CD4-positive, alpha-beta T cell treated with Interleukin-2 at 100 ng/mL for 4 hours (primary cell): ENCODE measurements around the gene SPAG6.
"Not testable (repeated sequence)": the region's sequence is repeated elsewhere in the genome, so short reads cannot be mapped to it uniquely, and the experiment has no call there.

Experiments
- DNase-seq: peaks from one replicate; pipeline ENCODE4 v3.0.0-alpha.2; 2020; ENCODE audit warnings: low spot score

The SPAG6 gene

DNA sequence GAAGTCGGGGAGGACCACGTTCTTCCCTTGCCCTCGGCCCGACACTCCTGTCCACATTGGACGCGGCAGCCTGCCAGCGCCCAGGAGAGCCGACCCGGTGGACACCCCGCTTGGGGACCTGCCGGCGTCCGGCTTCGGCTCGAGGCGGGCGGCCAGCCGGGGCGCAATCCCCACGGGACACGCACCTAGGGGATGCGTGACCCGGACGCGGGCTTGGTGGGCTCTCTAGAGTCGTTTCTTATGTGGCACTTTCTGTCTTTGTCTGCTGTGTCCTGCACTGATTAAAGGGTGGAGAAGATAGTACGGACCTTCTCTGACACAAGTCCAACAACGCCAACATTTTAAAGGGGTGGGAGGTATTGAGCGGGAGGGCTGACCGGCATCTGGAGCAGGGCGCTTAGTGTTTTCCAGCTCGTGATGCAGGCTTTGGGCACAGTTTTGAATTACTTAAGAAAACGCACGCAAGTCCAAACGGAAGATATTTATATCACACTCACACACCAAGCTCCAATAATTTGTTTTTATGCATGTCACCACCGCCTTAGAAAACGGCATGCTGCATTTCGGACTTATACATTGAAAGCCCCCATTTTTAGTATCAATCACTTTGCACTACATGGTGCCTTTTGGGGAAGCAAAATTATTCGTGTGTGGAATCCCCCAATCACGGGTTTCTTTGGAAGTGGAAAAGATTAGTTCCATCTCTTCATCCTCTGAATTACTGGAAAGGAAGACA lies 3.9 kb upstream of the SPAG6 start:
- no peak for DNase-seq

DNA sequence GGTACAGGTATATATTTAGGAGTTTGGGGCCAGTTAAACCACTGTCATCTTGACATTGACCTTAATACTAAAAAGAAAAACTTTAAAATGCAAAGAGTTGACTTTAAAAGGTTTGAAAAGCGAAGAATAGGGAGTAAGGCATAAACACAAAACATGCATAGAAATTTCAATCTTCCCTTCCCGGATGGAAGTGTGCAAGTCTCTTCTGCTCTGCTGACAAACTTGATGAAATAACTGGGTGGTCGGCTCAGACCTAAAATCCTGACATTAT lies 3.4 kb upstream of the SPAG6 start:
- no peak for DNase-seq

DNA sequence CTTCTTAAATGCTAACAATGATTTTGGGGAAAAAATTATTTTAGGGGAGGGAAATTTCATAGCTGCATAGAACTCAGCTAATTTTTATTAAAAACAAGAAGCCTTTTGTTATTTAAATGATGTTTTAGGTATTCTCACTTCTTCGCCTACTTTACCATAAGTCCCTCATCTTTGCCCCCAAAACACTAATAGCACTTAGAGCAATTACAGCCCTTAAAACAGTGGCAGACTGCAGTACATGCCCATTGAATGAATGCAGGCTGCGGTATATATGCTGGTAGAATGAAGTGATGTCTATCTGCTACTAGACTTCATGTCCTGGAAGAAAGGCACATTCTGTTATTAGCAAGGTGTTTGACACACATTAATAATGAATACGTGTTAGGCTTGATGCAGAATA lies 2.9 kb upstream of the SPAG6 start:
- DNase-seq: no peak

DNA sequence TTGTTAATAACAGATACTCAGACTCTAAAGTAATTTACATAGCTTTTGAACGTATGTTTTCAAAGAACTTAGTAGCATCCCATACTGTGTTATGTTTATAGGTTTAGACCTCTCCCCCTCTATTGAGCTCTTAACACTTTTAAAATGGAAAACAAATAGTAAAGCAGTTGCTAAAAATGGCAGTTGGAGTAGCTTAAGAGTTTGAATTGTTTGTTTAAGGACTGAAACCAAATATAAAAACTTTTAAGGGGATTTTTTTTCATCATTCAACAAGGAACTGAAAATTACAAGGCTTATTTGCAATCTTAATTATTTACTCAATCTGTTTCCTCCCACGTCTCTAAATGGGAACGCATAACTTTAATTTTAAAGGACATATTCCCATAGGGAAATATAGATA lies 1.6 kb upstream of the SPAG6 start:
- DNase-seq: no peak

DNA sequence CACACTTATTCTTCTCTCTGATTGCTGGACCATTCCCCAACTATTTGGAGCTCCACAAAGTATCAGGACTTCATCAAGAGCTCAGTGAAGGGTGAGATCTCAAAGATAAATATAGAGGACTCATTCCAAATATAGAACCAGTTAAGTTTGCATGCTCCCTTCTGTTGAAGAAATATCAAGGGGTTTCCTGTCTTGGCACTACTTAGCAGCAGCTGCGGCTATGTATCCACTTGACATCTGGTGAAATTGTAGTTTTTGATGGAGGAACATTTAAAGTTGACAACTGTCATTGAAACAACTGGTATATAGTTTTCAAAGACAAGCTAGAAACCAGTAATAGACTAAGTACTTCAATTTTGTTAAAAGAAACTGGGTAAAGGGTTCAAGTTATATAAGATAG lies 1.0 kb upstream of the SPAG6 start:
- no peak for DNase-seq

DNA sequence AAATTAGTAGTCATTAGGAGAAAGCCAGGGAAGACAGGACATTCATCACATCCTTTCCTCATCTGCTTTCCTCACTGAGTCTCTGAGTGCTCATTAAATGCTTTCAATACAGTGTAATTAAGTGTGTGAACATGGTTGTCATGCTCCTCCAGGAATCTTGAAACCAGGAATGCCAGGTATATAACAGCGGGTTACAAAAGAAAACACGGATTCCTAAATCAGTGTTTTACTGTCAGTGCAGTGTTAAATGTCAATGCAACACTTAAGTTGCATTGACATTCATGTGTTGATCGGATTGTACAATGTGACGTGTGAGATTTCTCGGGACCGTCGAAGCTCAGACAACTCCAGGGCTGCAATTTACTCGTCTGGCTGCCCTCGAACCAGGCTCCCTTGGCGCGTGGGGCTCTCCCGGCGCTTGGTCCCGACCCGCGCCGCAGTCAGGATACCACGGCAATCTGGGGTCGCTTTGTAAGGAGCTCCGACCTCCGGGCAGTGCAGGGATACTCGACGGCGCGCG lies 455 bp upstream of the SPAG6 start:
- DNase-seq: no peak

DNA sequence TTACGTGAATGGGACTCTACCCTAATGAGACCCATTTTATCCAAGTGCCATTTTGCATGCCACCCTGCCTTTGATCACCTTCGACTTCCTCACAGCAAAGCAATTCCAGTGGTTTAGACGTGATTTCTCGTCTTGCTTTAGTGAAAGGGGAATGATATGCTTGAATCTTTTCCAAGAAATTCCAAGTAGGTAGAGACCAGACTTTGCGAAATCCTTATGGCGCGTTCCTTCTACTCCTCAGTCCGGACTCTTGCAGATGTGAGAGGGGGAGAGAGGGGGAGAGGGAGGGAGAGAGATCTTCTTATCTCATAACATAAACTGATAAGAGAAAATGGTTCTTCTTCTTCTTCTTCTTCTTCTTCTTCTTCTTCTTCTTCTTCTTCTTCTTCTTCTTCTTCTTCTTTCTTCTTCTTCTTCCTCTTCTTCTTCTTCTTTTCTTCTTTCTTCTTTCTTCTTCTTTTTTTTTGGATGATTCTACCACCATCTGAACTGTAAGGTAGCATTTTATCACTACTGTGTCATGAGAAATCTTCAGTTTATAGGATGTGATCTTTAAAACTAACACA lies 883 bp downstream of the SPAG6 start:
- no peak for DNase-seq

DNA sequence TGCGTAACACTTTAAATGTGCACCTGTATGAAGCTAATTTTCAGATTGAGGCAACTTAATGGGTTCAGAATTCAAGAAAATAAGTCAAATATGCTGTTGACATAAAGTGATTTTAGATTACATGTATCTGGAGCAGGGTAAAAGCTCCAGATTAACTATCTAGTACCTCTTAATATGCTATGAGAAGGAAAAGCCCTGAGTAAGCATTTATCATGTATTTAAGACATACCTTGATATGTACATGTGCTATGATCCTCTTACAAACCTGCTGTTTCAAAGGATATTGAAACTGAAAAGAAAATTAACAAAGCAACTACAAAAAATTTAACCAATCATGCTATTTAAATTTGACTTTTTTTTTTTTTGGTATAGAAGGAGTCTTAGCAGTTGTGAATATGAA lies 4.5 kb downstream of the SPAG6 start:
- DNase-seq: no peak

DNA sequence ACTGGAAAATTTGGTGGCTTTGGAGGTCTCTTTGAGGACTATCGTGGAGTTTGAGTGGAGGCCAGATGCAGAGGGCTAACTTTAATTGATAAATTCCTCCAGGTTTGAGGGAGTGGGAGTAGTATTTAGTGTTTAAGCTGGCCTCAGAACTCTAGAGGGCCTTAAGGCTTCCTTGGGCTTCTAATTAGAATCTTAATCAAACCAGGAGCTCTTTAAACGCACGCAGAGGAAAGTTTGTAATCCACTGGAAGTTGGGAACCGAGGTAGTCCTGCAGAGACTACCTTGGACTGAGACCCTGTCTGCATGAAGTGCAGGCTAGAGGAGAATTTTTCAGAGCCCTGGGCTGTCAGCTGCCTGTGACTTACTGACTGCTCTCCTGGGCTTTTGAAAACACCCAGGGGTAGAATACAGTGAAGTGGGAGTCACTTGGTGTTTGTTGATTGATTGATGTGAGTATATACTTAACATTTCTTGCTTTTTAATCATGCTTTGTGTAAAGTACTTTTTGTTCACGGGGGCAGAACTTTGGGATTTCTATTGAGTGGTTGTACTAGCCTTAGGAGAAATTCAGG lies 5.9 kb downstream of the SPAG6 start:
- no peak for DNase-seq

DNA sequence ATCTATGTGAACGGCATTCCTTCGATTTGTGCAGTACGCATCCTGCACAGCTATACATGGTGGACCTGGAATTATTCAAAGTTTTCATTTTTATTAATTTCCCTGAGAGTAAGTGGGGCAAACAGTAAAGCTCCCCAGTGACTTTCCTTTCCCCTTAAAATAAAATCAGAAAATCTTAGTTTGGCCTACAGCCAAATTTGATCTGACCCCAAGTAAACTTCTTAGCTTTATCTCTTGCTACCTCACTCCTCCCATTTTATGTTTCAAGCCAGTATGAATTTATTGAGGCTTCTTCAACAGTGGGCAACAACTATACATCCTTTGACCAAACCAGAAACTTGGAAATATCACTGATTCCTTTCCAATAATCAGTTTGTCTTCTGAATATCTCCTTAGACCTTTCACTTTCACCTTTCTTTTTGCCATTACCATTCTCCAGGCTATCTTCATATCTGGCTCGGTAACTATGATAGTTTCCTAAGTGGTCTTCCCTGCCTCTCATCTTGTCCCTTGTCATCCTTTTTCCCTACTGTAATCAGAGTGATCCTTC lies 11.1 kb downstream of the SPAG6 start:
- no peak for DNase-seq

DNA sequence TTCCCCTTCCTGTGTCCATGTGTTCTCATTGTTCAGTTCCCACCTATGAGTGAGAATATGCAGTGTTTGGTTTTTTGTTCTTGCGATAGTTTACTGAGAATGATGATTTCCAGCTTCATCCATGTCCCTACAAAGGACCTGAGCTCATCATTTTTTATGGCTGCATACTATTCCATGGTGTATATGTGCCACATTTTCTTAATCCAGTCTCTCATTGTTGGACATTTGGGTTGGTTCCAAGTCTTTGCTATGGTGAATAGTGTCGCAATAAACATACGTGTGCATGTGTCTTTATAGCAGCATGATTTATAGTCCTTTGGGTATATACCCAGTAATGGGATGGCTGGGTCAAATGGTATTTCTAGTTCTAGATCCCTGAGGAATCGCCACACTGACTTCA lies 12.5 kb downstream of the SPAG6 start:
- not testable (repeated sequence) for DNase-seq

DNA sequence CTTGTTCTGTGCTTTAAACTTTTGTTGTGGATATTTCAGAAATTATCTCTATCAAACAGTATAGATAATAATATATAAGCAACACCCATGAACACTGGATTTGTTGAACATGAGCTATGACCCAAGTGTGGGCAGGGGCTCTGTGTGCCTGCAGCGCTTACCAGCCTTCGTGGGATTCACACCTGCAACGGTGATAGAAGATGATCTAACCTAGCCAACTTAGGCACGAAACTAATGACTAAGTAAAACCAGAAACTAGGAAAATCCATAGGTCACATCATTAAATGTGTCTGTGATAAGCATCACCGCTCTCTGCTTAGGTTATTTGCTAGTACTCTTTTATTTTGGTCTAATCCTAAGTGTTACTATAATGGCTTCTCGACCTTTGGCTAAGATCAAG lies 18.0 kb downstream of the SPAG6 start:
- no peak for DNase-seq

DNA sequence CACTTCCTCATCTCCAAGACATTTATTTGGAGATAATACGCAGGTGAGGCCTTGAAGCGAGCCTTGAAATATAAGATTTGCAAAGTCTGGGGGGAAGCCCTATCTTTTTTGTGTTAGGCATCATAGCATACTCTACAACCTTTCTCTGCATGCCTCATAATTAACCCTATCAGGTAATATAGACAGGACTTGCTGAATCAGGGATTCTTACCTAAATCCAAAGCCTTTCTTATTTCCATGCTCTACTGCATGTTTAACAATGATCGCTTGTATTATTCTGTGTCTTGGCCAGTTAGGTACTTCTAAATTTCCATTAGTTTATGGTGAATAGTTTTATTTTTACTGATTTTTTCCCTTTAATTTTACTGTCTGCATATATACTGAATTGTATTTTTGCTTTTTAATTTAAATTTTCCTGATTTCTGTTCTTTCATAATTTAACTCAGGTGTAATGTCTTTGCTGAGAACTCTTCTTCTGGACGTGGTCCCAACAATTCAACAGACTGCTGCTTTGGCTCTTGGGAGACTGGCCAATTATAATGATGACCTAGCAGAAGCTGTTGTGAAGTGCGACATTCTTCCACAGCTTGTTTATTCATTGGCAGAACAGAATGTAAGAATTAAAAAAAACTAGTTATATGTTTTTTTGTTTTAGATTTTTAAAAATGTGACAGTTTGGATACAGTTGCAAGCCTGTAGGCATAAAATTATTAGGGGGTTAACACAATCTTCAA lies 19.3 kb downstream of the SPAG6 start:
- no peak for DNase-seq

DNA sequence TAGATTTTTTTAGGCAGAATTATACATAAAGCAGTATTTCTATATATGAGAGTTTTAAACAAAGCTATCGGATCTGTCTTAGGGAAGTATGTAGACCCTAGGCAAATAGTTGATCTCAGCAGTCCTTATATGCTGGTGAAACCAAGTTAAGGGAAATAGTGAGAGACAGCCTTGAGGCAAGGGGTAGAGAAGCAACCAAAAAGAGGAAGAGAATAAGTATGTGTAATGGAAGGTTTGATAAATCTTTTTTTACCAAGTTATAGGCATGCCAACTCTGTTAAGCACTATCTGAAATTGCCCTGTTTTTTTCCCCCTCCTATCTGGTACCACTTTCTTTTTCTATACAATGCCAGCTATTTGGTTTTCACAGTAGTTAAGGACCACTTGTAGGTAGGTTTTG lies 19.9 kb downstream of the SPAG6 start:
- no peak for DNase-seq

DNA sequence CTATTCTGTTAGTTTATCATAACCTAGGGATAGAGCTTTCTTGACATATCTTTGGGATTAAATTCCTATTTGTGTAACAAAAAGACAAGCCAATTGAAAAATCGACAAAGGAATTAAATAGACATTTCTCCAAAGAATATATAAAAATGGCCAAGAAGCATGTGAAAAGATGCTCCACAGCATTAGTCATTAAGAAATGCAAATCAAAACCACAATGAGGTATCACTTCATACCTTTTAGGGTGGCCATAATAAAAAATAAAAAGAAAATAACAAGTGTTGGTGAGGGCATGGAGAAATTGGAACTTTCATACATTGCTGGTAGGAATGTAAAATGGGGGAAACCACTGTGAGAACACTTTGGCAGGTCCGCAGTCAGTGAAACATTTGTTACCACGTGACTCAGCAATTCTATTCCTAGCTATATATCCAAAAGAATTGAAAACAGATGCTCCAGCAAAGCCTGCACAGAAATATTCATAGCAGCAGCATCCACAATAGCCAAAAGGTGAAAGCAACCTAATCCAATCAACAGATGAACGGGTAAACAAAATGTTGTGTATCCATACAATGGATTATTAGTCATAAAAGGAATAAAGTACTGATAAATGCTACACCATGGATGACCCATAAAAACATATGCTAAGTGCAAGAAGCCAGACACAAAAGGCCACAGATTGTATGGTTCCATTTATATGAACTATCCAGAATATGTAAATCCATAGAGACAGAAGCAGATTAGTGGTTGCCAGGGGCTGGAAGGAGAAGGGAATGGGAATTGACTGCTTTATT lies 20.5 kb downstream of the SPAG6 start:
- no peak for DNase-seq

DNA sequence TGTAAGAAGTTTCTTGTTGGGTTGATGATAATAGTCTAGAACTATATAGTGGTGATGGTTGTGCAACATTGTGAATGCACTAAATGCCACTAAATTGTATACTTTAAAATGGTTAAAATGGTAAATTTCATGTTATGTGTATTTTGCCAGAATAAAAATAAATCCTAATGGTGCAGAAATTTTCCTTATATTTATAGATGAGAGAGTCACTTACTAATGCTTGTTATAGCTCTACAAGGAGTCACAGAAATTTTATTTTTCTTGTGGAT lies 21.1 kb downstream of the SPAG6 start:
- DNase-seq: no peak

DNA sequence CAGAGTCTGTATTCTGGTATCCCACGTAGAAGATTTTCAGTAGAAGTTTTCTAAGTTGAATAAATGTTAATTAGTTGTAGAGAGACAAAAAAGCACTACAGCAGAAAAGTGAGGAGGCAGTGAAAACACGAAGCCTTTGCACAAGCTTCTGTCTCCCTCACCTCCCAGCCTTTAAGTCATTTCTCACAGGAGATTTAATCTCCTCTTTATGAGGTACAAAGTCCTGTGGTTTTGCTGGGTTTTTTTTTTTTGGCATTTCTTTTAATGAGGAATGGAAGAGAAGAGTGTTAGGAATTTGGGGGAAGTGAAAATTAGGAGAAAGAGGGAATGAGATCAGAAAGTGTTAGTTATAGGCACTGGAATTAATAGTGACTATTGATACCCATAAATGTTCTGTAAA lies 21.5 kb downstream of the SPAG6 start:
- no peak for DNase-seq

DNA sequence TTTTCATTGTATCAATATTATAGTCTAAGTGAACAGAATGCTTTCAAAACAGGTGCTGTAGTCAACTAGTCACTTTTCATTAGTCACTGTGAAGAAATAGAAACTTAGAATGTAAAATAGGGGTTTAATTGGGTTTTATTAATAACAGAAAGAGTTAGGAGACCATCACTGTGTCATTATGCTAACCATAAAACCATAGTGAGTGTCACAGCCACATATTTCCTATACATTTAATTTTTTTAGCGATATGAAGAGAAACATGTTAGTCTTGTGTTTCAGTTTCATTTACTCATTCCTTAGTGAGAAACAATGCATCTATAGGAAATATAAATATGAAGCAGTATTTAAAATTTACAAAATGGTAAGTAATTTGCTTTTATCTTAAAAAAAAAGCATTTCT lies 22.2 kb downstream of the SPAG6 start:
- DNase-seq: no peak

DNA sequence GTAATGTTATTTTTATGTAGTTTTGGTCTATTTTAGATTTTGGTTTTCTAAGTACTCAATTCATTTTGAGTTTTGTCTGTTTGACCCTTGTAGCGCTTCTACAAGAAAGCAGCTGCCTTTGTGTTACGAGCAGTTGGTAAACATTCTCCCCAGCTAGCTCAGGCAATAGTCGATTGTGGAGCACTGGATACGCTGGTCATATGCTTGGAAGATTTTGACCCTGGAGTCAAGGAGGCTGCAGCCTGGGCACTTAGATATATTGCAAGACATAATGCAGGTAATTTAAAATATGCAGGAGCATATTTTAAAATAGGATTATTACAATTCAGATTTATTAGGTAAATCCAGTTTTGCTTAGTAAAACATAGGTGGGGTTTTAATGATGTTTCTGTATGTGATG lies 23.1 kb downstream of the SPAG6 start:
- DNase-seq: no peak

DNA sequence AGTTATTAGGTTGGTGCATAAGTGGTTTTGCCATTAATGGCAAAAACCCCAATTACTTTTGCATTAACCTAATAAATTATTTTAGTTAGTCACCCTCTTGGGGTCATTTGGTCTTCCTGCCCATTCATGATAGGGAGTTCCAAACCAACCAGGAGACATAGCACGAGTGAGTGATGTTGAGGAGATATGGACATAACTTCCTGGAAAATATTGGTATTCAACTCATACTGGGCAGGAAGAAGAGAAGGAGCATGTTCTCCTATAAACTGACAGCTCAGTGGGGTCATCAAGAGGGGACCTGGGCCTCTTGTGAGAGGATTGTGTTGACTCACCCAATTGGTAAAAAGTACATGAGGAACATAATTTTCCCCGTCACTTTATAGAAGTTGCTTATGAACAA lies 23.7 kb downstream of the SPAG6 start:
- DNase-seq: no peak

DNA sequence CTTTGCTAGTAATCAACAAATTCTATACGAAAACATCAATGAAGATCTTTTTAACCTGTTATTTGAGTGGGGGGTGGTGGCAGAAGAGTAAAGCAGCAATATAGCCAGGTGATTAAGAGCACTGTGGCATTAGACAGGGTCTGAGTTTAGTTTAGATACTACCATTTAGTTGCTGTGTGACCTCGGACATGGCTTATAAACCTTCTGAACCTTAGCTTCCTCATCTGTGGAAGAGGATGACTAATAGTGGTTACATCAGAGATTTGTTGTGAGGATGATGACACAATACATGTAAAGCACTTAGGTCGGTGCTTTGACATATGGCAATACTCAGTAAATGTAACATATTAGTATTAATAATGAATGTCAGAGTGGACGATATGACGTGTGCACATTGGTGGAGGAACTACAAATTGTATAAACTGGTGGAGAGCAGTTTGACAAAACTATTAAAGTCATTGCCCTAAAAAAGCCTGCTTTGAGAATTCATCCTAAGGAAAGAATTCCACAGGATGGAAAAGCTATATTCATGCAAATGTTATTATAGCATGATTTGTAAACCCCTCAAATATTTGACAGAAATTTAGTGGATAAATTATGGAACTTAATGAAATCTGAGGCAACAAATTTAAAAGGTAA lies 24.3 kb downstream of the SPAG6 start:
- DNase-seq: peak; percentile 19

DNA sequence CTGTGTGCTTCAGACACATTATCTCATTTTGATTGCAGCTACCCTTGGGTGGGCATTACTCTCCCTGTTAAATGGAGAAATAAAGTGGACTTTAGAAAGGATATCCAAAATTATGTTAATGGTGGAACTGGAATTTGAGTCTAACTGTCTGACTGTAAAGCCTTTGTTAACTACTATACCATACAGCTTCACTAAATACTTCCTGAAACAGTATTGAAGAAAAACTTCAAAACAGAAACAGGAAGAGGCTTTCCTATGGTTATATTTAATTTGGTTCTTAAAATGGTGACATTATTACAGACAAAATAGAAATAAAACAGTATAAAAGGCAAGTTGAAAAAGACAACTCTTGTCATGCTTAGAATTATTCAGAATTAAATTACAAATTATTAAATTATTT lies 25.0 kb downstream of the SPAG6 start:
- DNase-seq: no peak
